Coronary artery (tissue), 2 donors: Measurements from ENCODE around the gene PCYT1B.

Experiments
- DNase-seq: peaks from one replicate; pipeline ENCODE4 v3.0.0-alpha.2; 2017; ENCODE audit warnings: low spot score
- H3K27ac ChIP-seq, 2 donors: fragments of 200-600 bp; sonication (generic); one replicate each; pipeline ENCODE4 v1.5.1; 2016 to 2019
- H3K4me3 ChIP-seq: fragments of 200-600 bp; sonication (generic); 2 replicates; pipeline ENCODE4 v1.5.1; 2016; ENCODE audit warnings: mild to moderate bottlenecking, moderate library complexity
- TF ChIP-seq, protein P1 (sequence below): fragments of 200-600 bp; sonication (generic); IDR thresholded peaks from one replicate; pipeline ENCODE4 v1.5.1; 2019; ENCODE audit warnings: antibody characterized with exemption

PCYT1B gene

DNA sequence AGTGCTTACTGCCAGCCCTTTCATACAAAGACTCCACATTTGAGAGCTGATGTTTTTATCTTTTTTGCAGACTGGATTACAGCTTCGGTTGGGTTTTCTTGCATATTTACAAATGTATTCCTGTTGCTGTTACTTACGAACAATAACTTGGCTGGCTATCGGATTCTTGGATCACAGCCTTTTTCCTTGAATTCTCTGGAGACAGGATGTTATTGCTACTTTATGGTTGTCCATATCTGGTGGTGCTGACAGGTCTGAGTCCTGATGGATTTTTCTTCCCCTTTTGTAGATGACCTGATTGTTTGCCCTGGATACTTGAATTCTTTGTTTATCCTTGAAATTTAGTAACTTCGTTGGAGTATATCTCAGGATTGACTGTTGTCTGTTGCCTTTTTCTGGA is 104.4 kb downstream of the PCYT1B start:
- Histone ChIP-seq H3K27ac (no peak overlapping the region), H3K4me3 (no peak overlapping the region)
- TF ChIP-seq, protein P1, sequence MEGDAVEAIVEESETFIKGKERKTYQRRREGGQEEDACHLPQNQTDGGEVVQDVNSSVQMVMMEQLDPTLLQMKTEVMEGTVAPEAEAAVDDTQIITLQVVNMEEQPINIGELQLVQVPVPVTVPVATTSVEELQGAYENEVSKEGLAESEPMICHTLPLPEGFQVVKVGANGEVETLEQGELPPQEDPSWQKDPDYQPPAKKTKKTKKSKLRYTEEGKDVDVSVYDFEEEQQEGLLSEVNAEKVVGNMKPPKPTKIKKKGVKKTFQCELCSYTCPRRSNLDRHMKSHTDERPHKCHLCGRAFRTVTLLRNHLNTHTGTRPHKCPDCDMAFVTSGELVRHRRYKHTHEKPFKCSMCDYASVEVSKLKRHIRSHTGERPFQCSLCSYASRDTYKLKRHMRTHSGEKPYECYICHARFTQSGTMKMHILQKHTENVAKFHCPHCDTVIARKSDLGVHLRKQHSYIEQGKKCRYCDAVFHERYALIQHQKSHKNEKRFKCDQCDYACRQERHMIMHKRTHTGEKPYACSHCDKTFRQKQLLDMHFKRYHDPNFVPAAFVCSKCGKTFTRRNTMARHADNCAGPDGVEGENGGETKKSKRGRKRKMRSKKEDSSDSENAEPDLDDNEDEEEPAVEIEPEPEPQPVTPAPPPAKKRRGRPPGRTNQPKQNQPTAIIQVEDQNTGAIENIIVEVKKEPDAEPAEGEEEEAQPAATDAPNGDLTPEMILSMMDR = no peak
- no peak for DNase-seq

DNA sequence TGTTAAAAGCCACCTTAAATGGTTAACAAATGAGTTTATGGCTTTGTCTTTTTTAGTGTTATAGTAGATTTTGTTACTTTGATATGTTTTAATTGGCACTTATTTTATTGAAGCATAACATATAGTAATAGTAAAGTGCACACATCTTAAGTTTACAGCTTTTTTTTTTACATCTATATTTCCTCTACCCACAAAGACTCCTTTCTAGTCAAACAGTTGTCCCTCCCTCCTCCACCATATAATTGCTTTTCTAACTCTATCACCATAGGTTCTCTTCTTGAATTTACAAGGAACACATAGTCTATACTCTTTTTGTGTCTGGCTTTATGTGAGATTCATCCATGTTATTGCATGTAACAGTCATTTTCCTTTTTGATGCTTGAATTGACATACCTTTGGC is 110.6 kb downstream of the PCYT1B start:
- TF ChIP-seq, protein P1 = no peak
- Histone ChIP-seq H3K27ac (no peak overlapping the region), H3K4me3 (no peak overlapping the region)
- no peak for DNase-seq

- TF ChIP-seq, protein P1 = no peak
- DNase-seq = no peak
- no peak overlapping the region for H3K27ac ChIP-seq
These were observed 118.5 kb downstream of the PCYT1B start for GRCh38 chrX:24528605-24529004.

GRCh38 chrX:24526616-24527015 is 120.5 kb downstream of the PCYT1B start:
- Histone ChIP-seq H3K4me3 (no peak overlapping the region), H3K27ac (no peak overlapping the region)
- DNase-seq = no peak
- TF ChIP-seq, protein P1 = no peak

More at GRCh38 chrX:24528605-24529004, 118.5 kb downstream of the PCYT1B start:
- H3K4me3 ChIP-seq = no peak overlapping the region

- Histone ChIP-seq H3K4me3 (no peak overlapping the region), H3K27ac (no peak overlapping the region)
- TF ChIP-seq, protein P1 = no peak
- DNase-seq = no peak
These were observed 121.7 kb downstream of the PCYT1B start for GRCh38 chrX:24525455-24525854.

- H3K4me3 ChIP-seq = no peak overlapping the region
- TF ChIP-seq, protein P1 = no peak
- no peak for DNase-seq
- H3K27ac ChIP-seq = no peak overlapping the region
These were observed 126.7 kb downstream of the PCYT1B start for GRCh38 chrX:24520472-24520871.

DNA sequence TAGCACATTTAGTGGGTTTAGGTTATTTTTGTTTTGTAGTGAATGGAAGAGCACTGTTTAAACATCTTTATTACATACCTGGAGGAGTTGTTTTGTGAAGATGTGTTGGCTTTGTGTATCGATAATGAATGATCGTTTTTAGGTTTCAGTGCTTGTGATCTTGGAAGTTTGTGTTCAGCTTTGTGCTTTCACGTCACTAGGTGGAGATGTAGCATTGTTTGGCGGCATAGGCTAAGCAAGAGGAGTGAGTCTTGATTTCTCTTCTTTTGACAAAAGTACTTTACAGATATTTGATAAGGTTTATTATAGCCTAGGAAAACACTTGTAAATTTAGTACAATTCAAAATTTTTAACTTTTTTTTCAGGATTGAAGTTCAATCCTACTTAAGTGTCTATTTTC is 131.7 kb downstream of the PCYT1B start:
- DNase-seq = no peak
- H3K4me3 ChIP-seq = no peak overlapping the region
- TF ChIP-seq, protein P1 = no peak

More for the DNA sequence above, 131.7 kb downstream of the PCYT1B start:
- no peak overlapping the region for H3K27ac ChIP-seq
